ENCODE measurements around the gene UBE2M. TPM values are rescaled to one million over a fixed set of nuclear protein-coding genes. Genes with fewer than 3 reads are reported as not detected.

The UBE2M gene
- total RNA-seq, 1 donor from 2014 or later, result 142 TPM

GRCh38 chr19:58536852-58537798, 21.3 kb downstream of the UBE2M start:
- Mint-ChIP-seq H3K36me3 (ENCODE audit: low read depth) (no peaks in the 10 kb centered on the region), H3K27me3 (ENCODE audit: low read depth) (peaks cover 20% of the 10 kb centered on the region), H3K9me3 (no peaks in the 10 kb centered on the region), H3K4me1 (ENCODE audit: low read depth) (peaks cover 5% of the 10 kb centered on the region), H3K4me3 (ENCODE audit: low read depth) (peak overlapping the region; percentile 26), H3K27ac (no peak overlapping the region)
- intact Hi-C loops (cut with micrococcal nuclease), result no loop called here
- DNase-seq (ENCODE audit: low spot score), result no peak

- no peak overlapping the region for H3K4me3 Mint-ChIP-seq (ENCODE audit: low read depth)
- H3K27ac Mint-ChIP-seq, result no peak overlapping the region
- no peaks in the 10 kb centered on the region for H3K9me3 Mint-ChIP-seq
- no peaks in the 10 kb centered on the region for H3K36me3 Mint-ChIP-seq (ENCODE audit: low read depth)
- intact Hi-C loops (cut with micrococcal nuclease), result no loop called here
- no peak for DNase-seq (ENCODE audit: low spot score)
- peaks cover 22% of the 10 kb centered on the region for H3K27me3 Mint-ChIP-seq (ENCODE audit: low read depth)
- peaks cover 5% of the 10 kb centered on the region for H3K4me1 Mint-ChIP-seq (ENCODE audit: low read depth)
Observed at GRCh38 chr19:58535857-58536256, 22.6 kb downstream of the UBE2M start.

GRCh38 chr19:58531034-58531840, 27.2 kb downstream of the UBE2M start:
- Mint-ChIP-seq H3K36me3 (ENCODE audit: low read depth) (no peaks in the 10 kb centered on the region), H3K27ac (no peak overlapping the region), H3K4me1 (ENCODE audit: low read depth) (no peaks in the 10 kb centered on the region), H3K4me3 (ENCODE audit: low read depth) (no peak overlapping the region), H3K9me3 (no peaks in the 10 kb centered on the region), H3K27me3 (ENCODE audit: low read depth) (peaks cover 5% of the 10 kb centered on the region)
- intact Hi-C loops (cut with micrococcal nuclease), result no loop called here
- no peak for DNase-seq (ENCODE audit: low spot score)

GRCh38 chr19:58529405-58529804, 29.0 kb downstream of the UBE2M start:
- intact Hi-C loops (cut with micrococcal nuclease), result no loop called here
- no peak for DNase-seq (ENCODE audit: low spot score)
- no peaks in the 10 kb centered on the region for H3K4me1 Mint-ChIP-seq (ENCODE audit: low read depth)
- no peak overlapping the region for H3K27ac Mint-ChIP-seq
- H3K27me3 Mint-ChIP-seq (ENCODE audit: low read depth), result peaks cover 5% of the 10 kb centered on the region
- no peak overlapping the region for H3K4me3 Mint-ChIP-seq (ENCODE audit: low read depth)
- no peaks in the 10 kb centered on the region for H3K36me3 Mint-ChIP-seq (ENCODE audit: low read depth)
- no peaks in the 10 kb centered on the region for H3K9me3 Mint-ChIP-seq

GRCh38 chr19:58522709-58523108, 35.7 kb downstream of the UBE2M start:
- H3K27me3 Mint-ChIP-seq (ENCODE audit: low read depth), result no peaks in the 10 kb centered on the region
- H3K9me3 Mint-ChIP-seq, result no peaks in the 10 kb centered on the region
- no peak for DNase-seq (ENCODE audit: low spot score)
- no peak overlapping the region for H3K4me3 Mint-ChIP-seq (ENCODE audit: low read depth)
- intact Hi-C loops (cut with micrococcal nuclease), result no loop called here
- peaks cover 17% of the 10 kb centered on the region for H3K4me1 Mint-ChIP-seq (ENCODE audit: low read depth)
- H3K36me3 Mint-ChIP-seq (ENCODE audit: low read depth), result peaks cover 12% of the 10 kb centered on the region
- no peak overlapping the region for H3K27ac Mint-ChIP-seq

DNA sequence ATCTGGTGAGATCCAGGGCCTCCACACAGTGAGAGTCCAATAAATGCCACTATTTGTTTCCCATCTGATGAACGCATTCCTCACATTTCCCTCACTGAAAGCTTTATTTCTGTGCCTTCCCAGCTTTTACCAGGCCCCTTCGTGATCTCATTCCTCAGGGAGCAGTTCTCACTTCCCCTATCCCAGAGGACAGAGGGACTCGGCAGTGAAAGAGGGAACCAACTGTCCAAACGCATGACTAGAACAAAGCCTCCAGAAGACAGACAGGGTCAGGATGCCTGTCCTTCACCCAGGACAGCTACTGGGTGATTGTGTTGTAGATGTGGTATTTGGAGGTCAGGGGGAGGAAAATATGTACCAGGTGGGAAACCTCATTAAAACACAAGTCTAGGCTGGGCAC, 36.8 kb downstream of the UBE2M start:
- no peak overlapping the region for H3K27ac Mint-ChIP-seq
- no peaks in the 10 kb centered on the region for H3K9me3 Mint-ChIP-seq
- DNase-seq (ENCODE audit: low spot score), result no peak
- intact Hi-C loops (cut with micrococcal nuclease), result no loop called here
- peak overlapping the region; percentile 59 for H3K4me3 Mint-ChIP-seq (ENCODE audit: low read depth)
- no peaks in the 10 kb centered on the region for H3K27me3 Mint-ChIP-seq (ENCODE audit: low read depth)
- peaks cover 18% of the 10 kb centered on the region for H3K4me1 Mint-ChIP-seq (ENCODE audit: low read depth)
- peaks cover 16% of the 10 kb centered on the region for H3K36me3 Mint-ChIP-seq (ENCODE audit: low read depth)

- Mint-ChIP-seq H3K27ac (peak overlapping the region; percentile 98), H3K36me3 (ENCODE audit: low read depth) (peaks cover 30% of the 10 kb centered on the region), H3K4me1 (ENCODE audit: low read depth) (peaks cover 26% of the 10 kb centered on the region), H3K9me3 (no peaks in the 10 kb centered on the region), H3K27me3 (ENCODE audit: low read depth) (no peaks in the 10 kb centered on the region), H3K4me3 (ENCODE audit: low read depth) (peak overlapping the region; percentile 99)
- DNase-seq (ENCODE audit: low spot score), result no peak
- intact Hi-C loops (cut with micrococcal nuclease), result no loop called here
Observed at GRCh38 chr19:58520257-58520599, 38.2 kb downstream of the UBE2M start.

DNA sequence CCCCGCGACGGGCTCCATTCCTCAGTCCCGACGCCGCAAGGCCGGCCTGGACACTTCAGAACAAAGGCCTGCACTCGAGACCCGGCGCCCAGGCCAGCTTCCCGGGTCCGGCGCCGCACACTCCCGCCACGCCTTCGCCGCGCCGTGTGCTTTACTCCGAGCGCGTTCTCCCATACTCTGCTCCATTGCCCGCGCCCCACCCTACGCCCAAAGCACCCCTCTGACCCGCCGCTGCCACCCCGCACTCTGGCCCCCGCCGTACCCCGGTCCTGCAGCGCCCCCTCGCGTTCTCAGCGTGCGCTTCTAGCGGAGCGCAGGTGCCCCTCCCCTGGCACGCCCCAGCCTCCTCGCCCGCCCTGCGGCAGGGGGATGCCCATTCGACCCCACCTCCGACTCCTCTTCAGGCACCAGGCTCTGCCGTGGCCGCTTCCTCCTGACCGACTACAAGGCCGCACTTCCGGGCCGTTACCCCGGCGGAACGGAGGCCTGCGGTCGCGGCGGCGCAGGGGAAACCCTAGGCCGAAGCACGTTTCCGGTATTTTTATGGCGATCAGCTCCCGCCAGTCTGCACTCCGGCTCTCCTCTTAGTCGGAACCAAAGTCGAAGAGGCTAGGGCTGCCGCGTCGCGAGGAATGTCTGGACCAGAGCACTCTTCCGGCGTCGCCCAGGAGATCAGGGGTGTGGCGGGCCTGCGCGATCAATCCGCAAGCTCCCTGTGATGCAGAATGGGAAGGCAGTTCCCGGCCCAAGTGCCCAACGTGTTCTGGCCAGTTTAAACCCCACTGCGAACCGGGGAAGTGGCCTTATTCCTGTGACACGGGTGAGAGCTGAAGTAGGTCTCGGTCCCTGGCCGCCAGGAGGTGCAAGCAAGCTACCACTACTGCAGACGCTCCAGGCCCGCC, 38.8 kb downstream of the UBE2M start, which contains the start of gene ZBTB45:
Gene ZBTB45, minus strand, starts transcription at position 456 of the 902 bp plus-strand sequence. CDS start 2,137 bp downstream, outside the sequence.
- DNase-seq (ENCODE audit: low spot score), result peak; percentile 90
- Mint-ChIP-seq H3K36me3 (ENCODE audit: low read depth) (peaks cover 35% of the 10 kb centered on the region), H3K9me3 (no peaks in the 10 kb centered on the region), H3K4me3 (ENCODE audit: low read depth) (peak within 1 kb of the TSS; percentile 99), H3K27ac (peak within 1 kb of the TSS; percentile 98), H3K27me3 (ENCODE audit: low read depth) (no peaks in the 10 kb centered on the region), H3K4me1 (ENCODE audit: low read depth) (peaks cover 29% of the 10 kb centered on the region)
- intact Hi-C loops (cut with micrococcal nuclease), result loop anchor here (1.0 to 2.0 kb wide), 9 partner anchors 20 to 337 kb away; partner anchors contain the start of genes CHMP2A, RPS5 and TRIM28

DNA sequence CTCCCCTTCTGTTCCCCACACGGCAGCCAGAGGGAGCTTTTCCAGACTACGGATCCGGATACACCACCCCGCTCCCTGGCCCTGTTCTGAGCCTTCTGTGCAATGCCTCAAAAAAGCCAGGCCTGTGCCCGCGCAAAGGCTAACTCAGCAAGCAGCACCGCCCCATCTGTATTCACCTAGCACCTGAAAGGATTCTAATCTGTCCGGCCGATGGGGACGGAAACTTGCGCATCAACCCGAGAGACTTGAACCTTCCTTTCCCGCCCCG, 39.4 kb downstream of the UBE2M start:
- peak; percentile 50 for DNase-seq (ENCODE audit: low spot score)
- peak overlapping the region; percentile 99 for H3K4me3 Mint-ChIP-seq (ENCODE audit: low read depth)
- H3K27ac Mint-ChIP-seq, result peak overlapping the region; percentile 98
- intact Hi-C loops (cut with micrococcal nuclease), result loop anchor here (1.0 to 2.0 kb wide), 9 partner anchors 20 to 337 kb away; partner anchors contain the start of genes CHMP2A, RPS5 and TRIM28
- H3K36me3 Mint-ChIP-seq (ENCODE audit: low read depth), result peaks cover 41% of the 10 kb centered on the region
- H3K9me3 Mint-ChIP-seq, result no peaks in the 10 kb centered on the region
- peaks cover 29% of the 10 kb centered on the region for H3K4me1 Mint-ChIP-seq (ENCODE audit: low read depth)
- no peaks in the 10 kb centered on the region for H3K27me3 Mint-ChIP-seq (ENCODE audit: low read depth)

GRCh38 chr19:58518256-58519086, 39.9 kb downstream of the UBE2M start:
- Mint-ChIP-seq H3K27me3 (ENCODE audit: low read depth) (no peaks in the 10 kb centered on the region), H3K4me1 (ENCODE audit: low read depth) (peaks cover 32% of the 10 kb centered on the region), H3K36me3 (ENCODE audit: low read depth) (peaks cover 42% of the 10 kb centered on the region), H3K4me3 (ENCODE audit: low read depth) (peak overlapping the region; percentile 99), H3K9me3 (no peaks in the 10 kb centered on the region), H3K27ac (peak overlapping the region; percentile 98)
- intact Hi-C loops (cut with micrococcal nuclease), result loop anchor here (1.0 to 2.0 kb wide), 9 partner anchors 19 to 336 kb away; partner anchors contain the start of genes CHMP2A, RPS5 and TRIM28
- no peak for DNase-seq (ENCODE audit: low spot score)

DNA sequence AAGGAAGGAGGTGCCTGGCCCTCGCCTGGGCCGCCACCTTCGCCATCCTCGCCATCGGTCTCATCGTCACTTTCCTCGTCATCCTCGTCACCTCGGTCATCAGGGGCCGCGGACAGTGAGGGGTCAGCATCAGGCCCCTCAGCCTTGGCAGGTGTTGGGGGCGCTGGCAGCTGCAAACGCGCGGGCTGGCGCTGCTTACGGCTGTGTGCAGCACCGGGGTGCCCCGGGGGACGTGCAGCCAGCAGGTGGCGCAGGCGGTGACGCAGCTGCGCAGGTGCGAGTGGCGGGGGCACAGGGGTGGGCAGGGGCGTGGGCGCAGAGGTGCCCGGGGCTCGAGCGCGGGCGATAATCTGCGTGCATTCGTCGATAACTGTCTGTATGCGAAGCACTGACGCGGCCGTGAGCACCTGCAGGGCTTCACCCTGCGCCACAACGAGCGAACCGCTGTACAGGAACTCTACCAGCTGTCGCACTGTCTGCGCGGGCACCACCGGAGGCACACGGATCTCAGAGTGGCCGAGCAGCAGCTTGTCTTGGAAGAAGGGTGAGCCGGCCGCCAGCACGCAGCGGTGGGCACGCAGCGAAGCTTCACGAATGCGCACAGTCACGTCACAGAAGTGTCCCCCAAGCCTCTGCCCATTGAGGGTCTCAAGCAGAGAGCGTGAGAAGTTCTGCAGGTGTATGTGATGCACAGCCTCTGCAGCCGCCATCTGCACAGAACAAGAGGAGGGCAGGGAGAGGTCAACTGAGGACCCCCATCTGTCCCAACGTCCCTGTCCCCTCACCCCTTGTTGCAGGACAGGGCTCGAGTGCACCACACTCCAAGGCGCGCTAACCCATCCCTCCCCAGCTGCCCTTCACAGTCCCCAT, 41.2 kb downstream of the UBE2M start:
- H3K27me3 Mint-ChIP-seq (ENCODE audit: low read depth), result no peaks in the 10 kb centered on the region
- H3K9me3 Mint-ChIP-seq, result no peaks in the 10 kb centered on the region
- H3K4me1 Mint-ChIP-seq (ENCODE audit: low read depth), result peaks cover 36% of the 10 kb centered on the region
- peak overlapping the region; percentile 42 for H3K4me3 Mint-ChIP-seq (ENCODE audit: low read depth)
- DNase-seq (ENCODE audit: low spot score), result no peak
- peaks cover 42% of the 10 kb centered on the region for H3K36me3 Mint-ChIP-seq (ENCODE audit: low read depth)
- intact Hi-C loops (cut with micrococcal nuclease), result no loop called here
- H3K27ac Mint-ChIP-seq, result no peak overlapping the region
